DND-41 (cell line): ENCODE data around the gene TNFAIP8.

ENCODE experiments used
- CTCF ChIP-seq: IDR thresholded peaks from 2 replicates; pipeline ENCODE4 v1.5.1; 2012; ENCODE audit warnings: borderline replicate concordance, low read length, moderate library complexity, mild to moderate bottlenecking; ENCODE audit not compliant: poor library complexity, severe bottlenecking; ENCODE audit errors: extremely low read depth
- EZH2 ChIP-seq: IDR thresholded peaks from 3 replicates; pipeline ENCODE4 v1.6.1; 2012; ENCODE audit warnings: borderline replicate concordance, low read depth, mild to moderate bottlenecking, moderate library complexity, low read length, inconsistent platforms; ENCODE audit not compliant: severe bottlenecking

- TF ChIP-seq CTCF (no peak), EZH2 (no peak)
Observed at GRCh38 chr5:119382169-119382568, 26.4 kb downstream of the TNFAIP8 start.
